GM23338 (cell line): ENCODE data around the gene NFATC1. TPM values are rescaled to one million over a fixed set of nuclear protein-coding genes. Genes with fewer than 3 reads are reported as not detected.

ENCODE experiments used
- ATAC-seq: fragments of 200-7000 bp; cut with Tn5 transposase; 3 replicates; pipeline ENCODE4 v1.9.1; 2020
- DNase-seq: peaks from one replicate; pipeline ENCODE4 v3.0.0-alpha.2; 2015; ENCODE audit warnings: low spot score
- H2AFZ ChIP-seq: fragments of 200-600 bp; sonication (generic); 2 replicates; pipeline ENCODE4 v1.8.0; 2016; ENCODE audit warnings: antibody characterized with exemption, mild to moderate bottlenecking, moderate library complexity
- H3F3A ChIP-seq: fragments of 200-600 bp; sonication (generic); replicated peaks from 2 replicates; pipeline ENCODE4 v1.8.0; 2017; ENCODE audit warnings: antibody characterized with exemption, mixed run types, low read depth
- H3K27ac ChIP-seq: fragments of 200-600 bp; sonication (generic); 2 replicates; pipeline ENCODE4 v1.6.1; 2016; ENCODE audit warnings: low read depth
- H3K27me3 ChIP-seq: fragments of 200-600 bp; sonication (generic); 2 replicates; pipeline ENCODE4 v1.8.0; 2016; ENCODE audit warnings: mild to moderate bottlenecking, mixed run types, moderate library complexity; ENCODE audit not compliant: insufficient read depth
- H3K36me3 ChIP-seq: fragments of 200-600 bp; sonication (generic); 2 replicates; pipeline ENCODE4 v1.8.0; 2016; ENCODE audit warnings: mild to moderate bottlenecking; ENCODE audit not compliant: insufficient read depth
- H3K4me1 ChIP-seq: fragments of 200-600 bp; sonication (generic); 2 replicates; pipeline ENCODE4 v1.8.0; 2016; ENCODE audit warnings: mild to moderate bottlenecking, moderate library complexity; ENCODE audit not compliant: insufficient read depth
- H3K4me2 ChIP-seq: fragments of 200-600 bp; sonication (generic); 2 replicates; pipeline ENCODE4 v1.7.1; 2017; ENCODE audit warnings: mixed run types
- H3K4me3 ChIP-seq: fragments of 200-600 bp; sonication (generic); 2 replicates; pipeline ENCODE4 v1.6.1; 2016; ENCODE audit warnings: mixed run types
- H3K79me2 ChIP-seq: fragments of 200-600 bp; sonication (generic); replicated peaks from 2 replicates; pipeline ENCODE4 v1.8.0; 2017; ENCODE audit warnings: mild to moderate bottlenecking; ENCODE audit not compliant: insufficient read depth
- H3K9me2 ChIP-seq: fragments of 200-600 bp; sonication (generic); 2 replicates; pipeline ENCODE4 v1.8.0; 2017; ENCODE audit not compliant: insufficient read depth
- H4K20me1 ChIP-seq: fragments of 200-600 bp; sonication (generic); replicated peaks from 2 replicates; pipeline ENCODE4 v1.8.0; 2017; ENCODE audit warnings: mild to moderate bottlenecking; ENCODE audit not compliant: insufficient read depth
- H3K27ac Mint-ChIP-seq: 2 replicates; pipeline ENCODE4 v1.8.0; 2020; ENCODE audit warnings: inconsistent platforms, mild to moderate bottlenecking, moderate library complexity, mixed read lengths
- H3K27me3 Mint-ChIP-seq: 3 replicates; pipeline ENCODE4 v1.8.0; 2022; ENCODE audit warnings: low read depth, mild to moderate bottlenecking, moderate library complexity, mixed read lengths, inconsistent platforms; ENCODE audit not compliant: insufficient read depth, poor library complexity
- H3K36me3 Mint-ChIP-seq: 3 replicates; pipeline ENCODE4 v1.8.0; 2021; ENCODE audit warnings: low read depth, mild to moderate bottlenecking, inconsistent platforms, moderate library complexity, mixed read lengths
- H3K4me1 Mint-ChIP-seq: 3 replicates; pipeline ENCODE4 v1.8.0; 2020; ENCODE audit warnings: mild to moderate bottlenecking, inconsistent platforms, mixed read lengths
- H3K4me3 Mint-ChIP-seq: 3 replicates; pipeline ENCODE4 v1.8.0; 2021; ENCODE audit warnings: moderate library complexity, mild to moderate bottlenecking, inconsistent platforms, mixed read lengths
- H3K9me3 Mint-ChIP-seq: 3 replicates; pipeline ENCODE4 v1.8.0; 2020; ENCODE audit warnings: moderate library complexity, mild to moderate bottlenecking, inconsistent platforms, mixed read lengths
- CREB1 ChIP-seq: fragments of 250-450 bp; sonication (Bioruptor Pico); IDR thresholded peaks from 2 replicates; pipeline ENCODE4 v1.5.0; 2020; ENCODE audit warnings: low read depth, mild to moderate bottlenecking, moderate library complexity
- CTCF ChIP-seq, 2 experiments: fragments of 200-600 bp in 1 of 2; sonication (generic) in 1 of 2; conservative IDR thresholded peaks; 2 replicates each; pipeline versions ENCODE4 v1.5.1 to v1.6.1; 2016 to 2017; ENCODE audit warnings: antibody characterized with exemption in 2 of 2, low read depth in 2 of 2, mild to moderate bottlenecking in 2 of 2, moderate library complexity in 1 of 2
- ETS1 ChIP-seq: IDR thresholded peaks from 2 replicates; pipeline ENCODE4 v1.6.1; 2016; ENCODE audit warnings: antibody characterized with exemption
- EZH2 ChIP-seq: fragments of 200-600 bp; sonication (generic); IDR thresholded peaks from one replicate; pipeline ENCODE4 v1.8.0; 2017; ENCODE audit warnings: antibody characterized with exemption, mild to moderate bottlenecking, low read depth; ENCODE audit not compliant: unreplicated experiment
- EZH2phosphoT487 ChIP-seq: fragments of 200-600 bp; sonication (generic); IDR thresholded peaks from one replicate; pipeline ENCODE4 v1.8.1; 2018; ENCODE audit warnings: antibody characterized with exemption; ENCODE audit not compliant: unreplicated experiment
- JUNB ChIP-seq: IDR thresholded peaks from one replicate; pipeline ENCODE4 v1.6.1; 2016; ENCODE audit warnings: antibody characterized with exemption; ENCODE audit not compliant: unreplicated experiment
- NANOG ChIP-seq: IDR thresholded peaks from 2 replicates; pipeline ENCODE4 v1.6.1; 2016; ENCODE audit warnings: antibody characterized with exemption, borderline replicate concordance
- POLR2AphosphoS5 ChIP-seq: IDR thresholded peaks from 2 replicates; pipeline ENCODE4 v1.6.1; 2016; ENCODE audit warnings: antibody characterized with exemption, low read depth
- REST ChIP-seq: IDR thresholded peaks from one replicate; pipeline ENCODE4 v1.6.1; 2018; ENCODE audit warnings: antibody characterized with exemption; ENCODE audit not compliant: unreplicated experiment
- STAT1 ChIP-seq: IDR thresholded peaks from one replicate; pipeline ENCODE4 v1.6.1; 2016; ENCODE audit warnings: antibody characterized with exemption; ENCODE audit not compliant: unreplicated experiment
- ZNF114 ChIP-seq: fragments of 250-450 bp; sonication (Bioruptor Pico); IDR thresholded peaks from 2 replicates; pipeline ENCODE4 v1.5.0; 2020; ENCODE audit warnings: mild to moderate bottlenecking, moderate library complexity
- ZNF331 ChIP-seq: fragments of 250-450 bp; sonication (Bioruptor Pico); IDR thresholded peaks from 2 replicates; pipeline ENCODE4 v1.5.0; 2020; ENCODE audit warnings: low read depth, mild to moderate bottlenecking, moderate library complexity
- ZNF462 ChIP-seq: fragments of 250-450 bp; sonication (Bioruptor Pico); IDR thresholded peaks from 2 replicates; pipeline ENCODE4 v1.5.0; 2020; ENCODE audit warnings: mild to moderate bottlenecking, moderate library complexity
- polyA plus RNA-seq: library from polyadenylated mRNA; unstranded; fragments of >200 nt; fragmentation: Nextera tagmentation; extraction: Ambion mirVana; gene quantifications from 2 replicates; pipeline ENCODE4 v1.2.1, GENCODE V29; 2016
- total RNA-seq: library from RNA; depleted of rRNA; stranded (reverse); fragments of >200 nt; shearing (Covaris generic); gene quantifications from 2 replicates; pipeline ENCODE4 v1.2.3, GENCODE V29; 2014

NFATC1 gene
- total and polyA plus RNA-seq, 2 experiments from 2014 or later = 3.9 to 6.4 TPM

GRCh38 chr18:79510046-79510685 is 114.4 kb downstream of the NFATC1 start (continued):
- TF ChIP-seq ZNF462 = no peak

GRCh38 chr18:79510731-79511241 is 115.1 kb downstream of the NFATC1 start:
- peaks cover 11% of the 10 kb centered on the region for H3K4me1 Mint-ChIP-seq
- DNase-seq = no peak
- Histone ChIP-seq H2AFZ (no peak overlapping the region), H3K27ac (no peak overlapping the region), H3K36me3 (no peaks in the 10 kb centered on the region), H3K79me2 (no peaks in the 10 kb centered on the region), H3K4me3 (no peak overlapping the region), H3K4me1 (peaks cover 8% of the 10 kb centered on the region), H3F3A (no peaks in the 10 kb centered on the region), H3K9me2 (no peaks in the 10 kb centered on the region), H3K27me3 (no peaks in the 10 kb centered on the region), H4K20me1 (no peaks in the 10 kb centered on the region), H3K4me2 (no peak overlapping the region)
- no peak overlapping the region for H3K27ac Mint-ChIP-seq
- H3K9me3 Mint-ChIP-seq = peaks cover under 1% of the 10 kb centered on the region; the same call in 1 of the 3 replicates
- no peak overlapping the region for H3K4me3 Mint-ChIP-seq
- H3K36me3 Mint-ChIP-seq = no peaks in the 10 kb centered on the region; the same call in 2 of the 3 replicates
- ATAC-seq = no peak
- peaks cover 19% of the 10 kb centered on the region for H3K27me3 Mint-ChIP-seq
- TF ChIP-seq NANOG = no peak
- TF ChIP-seq CTCF (conservative IDR thresholded peaks at IDR 0.05; ENCODE audit: low read depth in 2 of 2) = no peak
- TF ChIP-seq CREB1 (CRISPR knock-in tag) = no peak
- TF ChIP-seq JUNB = no peak
- TF ChIP-seq POLR2AphosphoS5 = no peak
- TF ChIP-seq REST = no peak
- no peak for TF ChIP-seq ZNF331 (CRISPR knock-in tag)
- TF ChIP-seq ETS1 = no peak
- no peak for TF ChIP-seq EZH2phosphoT487
- no peak for TF ChIP-seq ZNF114 (CRISPR knock-in tag)
- no peak for TF ChIP-seq EZH2
- no peak for TF ChIP-seq STAT1
